HG02610 (cell line): ENCODE data around the gene VPS13D.
"Not testable (repeated sequence)": the region's sequence is repeated elsewhere in the genome, so short reads cannot be mapped to it uniquely, and the experiment has no call there.

ENCODE experiments used
- ATAC-seq: cut with Tn5 transposase; IDR thresholded peaks from one replicate; pipeline ENCODE4 v1.9.1; 2021; ENCODE audit warnings: mild to moderate bottlenecking, moderate library complexity; ENCODE audit not compliant: unreplicated experiment

VPS13D gene

DNA sequence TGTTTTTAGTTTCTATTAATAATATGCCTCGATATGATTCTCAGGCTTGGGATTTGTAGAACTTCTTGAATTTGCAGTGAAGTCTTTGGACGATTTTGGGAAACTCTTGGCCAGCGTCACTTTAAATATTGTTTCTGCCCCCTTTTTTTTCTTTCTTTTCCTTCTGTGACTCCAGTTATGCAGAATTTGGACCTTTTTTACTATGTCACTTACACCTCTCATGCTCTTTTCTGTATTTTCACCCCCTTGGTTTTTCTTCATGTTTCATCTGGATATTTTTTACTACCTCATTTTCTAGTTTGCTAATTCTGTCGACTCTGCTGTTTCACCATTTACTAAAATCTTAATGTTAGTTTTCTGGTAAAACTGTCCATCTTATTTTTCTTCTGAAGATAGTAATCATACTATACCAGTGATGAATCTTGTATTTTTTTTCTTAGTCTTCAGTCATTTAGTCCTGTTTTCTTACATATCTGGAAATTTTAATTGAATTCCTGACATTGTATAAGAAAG is 214.6 kb downstream of the VPS13D start:
- ATAC-seq: no peak

DNA sequence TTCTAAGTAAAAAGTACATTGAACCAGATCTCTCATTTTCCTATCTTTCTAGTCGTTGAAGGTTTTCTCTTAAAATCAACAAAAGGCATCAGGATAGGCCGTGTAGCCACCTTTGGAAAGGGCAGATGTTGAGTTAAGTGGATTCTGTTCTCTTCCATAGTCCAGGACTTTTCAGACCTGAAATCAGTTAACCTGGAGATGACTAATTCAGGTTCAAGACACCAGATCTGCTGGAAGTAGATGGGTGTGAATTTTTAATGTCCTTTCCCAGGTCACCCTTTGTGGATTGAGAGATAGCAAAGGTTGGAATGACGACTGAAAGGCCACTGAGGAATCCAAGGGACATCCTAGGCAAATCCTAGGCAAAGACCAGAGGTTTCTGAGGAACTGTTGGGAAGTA is 215.4 kb downstream of the VPS13D start:
- ATAC-seq: no peak

DNA sequence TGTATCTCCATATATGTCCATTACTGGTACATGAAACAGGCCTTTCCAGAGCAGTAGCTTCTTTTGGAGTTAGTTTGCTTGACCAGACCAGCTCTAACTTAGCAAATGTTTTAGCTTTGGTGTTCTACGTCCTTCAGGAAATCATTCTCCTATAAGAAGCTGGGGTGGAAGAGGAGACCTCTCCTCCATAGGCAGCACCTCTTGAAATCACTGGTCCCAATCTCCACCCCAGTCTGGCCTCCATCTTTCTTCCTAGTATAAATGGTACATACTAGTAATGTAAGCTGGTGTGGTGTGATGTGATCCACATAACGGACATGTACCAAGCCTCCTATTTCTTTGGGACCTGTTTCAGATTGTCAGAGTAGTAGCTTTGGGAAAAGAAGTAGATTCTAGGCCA is 216.8 kb downstream of the VPS13D start:
- no peak for ATAC-seq

DNA sequence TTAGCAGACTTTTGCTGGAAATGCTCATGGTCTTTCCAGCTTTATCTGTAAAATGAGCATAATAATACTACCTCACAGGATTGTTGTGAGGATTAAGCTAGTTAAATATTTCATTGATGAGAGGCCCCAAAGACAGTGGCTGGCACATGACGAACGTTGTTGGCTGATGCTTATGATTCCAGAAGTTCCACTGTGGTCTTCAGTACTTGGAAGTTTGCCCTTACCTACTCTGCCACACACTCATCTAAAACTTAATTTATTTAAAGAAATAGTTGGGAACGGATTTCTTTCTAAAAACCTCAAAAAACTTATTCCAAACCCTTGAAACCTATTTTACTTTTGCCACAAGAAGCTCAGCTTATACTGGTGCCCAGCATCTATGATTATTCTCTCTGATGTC is 217.5 kb downstream of the VPS13D start:
- ATAC-seq: no peak

DNA sequence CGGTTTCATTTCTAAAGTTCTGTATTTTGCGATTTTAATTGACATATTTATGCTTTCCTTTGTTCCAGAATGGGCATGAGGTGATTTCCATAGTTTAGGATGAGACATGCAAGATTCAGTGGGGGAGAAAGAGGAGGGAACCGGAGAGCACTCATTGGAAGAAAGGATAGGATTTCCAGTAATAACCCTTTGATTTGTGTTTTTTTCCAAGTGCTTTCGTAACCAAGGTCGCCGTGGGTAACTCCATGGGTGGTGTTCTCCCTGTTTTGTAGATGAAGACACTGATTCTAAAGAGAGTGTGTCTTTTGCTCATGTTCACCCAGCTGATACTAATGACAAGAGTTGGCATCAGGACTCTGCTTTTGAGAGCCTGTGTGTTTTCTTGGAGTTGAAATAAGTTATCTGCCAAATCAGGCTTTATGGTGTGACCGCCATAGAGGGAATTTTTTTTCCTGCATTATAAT is 218.1 kb downstream of the VPS13D start:
- no peak for ATAC-seq

DNA sequence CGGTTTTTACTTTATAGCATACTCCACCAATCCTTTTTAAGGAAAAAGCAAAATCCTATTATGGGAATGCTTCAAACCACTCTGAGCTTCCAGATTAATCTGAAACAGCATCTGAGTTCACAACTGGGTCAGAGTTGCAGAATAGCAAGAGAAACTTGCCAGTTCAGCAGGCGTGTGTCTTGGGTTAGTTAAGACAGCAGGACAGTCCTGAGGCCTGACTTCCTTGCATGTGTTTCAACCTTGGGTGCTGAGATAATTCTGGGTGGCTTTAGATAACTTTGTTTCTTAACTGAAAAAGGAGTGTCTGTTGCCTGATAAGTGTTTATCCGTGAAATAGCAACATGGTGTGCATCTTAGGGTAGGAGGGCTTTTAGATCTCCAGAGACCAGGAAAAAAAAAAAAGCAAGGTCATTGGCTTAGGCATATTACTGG is 218.9 kb downstream of the VPS13D start:
- no peak for ATAC-seq

DNA sequence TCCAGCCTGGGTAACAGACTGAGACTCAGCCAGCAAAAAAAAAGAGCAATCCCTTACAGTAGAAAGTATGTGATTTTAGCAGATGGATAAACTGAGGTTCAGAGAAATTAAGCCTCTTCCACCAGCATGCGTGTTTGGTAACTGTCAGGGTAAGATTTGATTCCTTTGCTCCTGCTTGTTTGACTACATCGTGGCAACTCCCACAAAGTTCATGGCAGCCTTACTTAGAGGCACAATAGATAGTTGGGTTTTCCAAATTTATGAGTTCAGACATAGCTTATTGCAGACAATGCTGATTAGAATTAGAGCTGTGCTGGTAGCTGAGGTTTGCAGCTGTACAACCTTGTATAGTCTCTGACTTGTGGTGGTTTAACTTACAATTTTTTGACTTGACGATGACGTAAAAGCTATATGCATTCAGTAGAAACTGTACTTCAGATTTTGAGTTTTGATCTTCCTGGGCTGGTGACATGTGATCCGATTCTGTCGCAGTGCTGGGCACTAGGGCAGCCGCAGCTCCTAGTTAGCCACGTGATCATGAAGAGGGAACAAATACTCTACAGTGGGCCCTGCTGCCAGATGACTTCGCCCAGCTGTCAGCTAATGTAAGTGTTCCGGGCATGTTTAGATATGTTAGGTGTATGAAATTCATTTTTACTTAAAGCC is 220.4 kb downstream of the VPS13D start:
- no peak for ATAC-seq

DNA sequence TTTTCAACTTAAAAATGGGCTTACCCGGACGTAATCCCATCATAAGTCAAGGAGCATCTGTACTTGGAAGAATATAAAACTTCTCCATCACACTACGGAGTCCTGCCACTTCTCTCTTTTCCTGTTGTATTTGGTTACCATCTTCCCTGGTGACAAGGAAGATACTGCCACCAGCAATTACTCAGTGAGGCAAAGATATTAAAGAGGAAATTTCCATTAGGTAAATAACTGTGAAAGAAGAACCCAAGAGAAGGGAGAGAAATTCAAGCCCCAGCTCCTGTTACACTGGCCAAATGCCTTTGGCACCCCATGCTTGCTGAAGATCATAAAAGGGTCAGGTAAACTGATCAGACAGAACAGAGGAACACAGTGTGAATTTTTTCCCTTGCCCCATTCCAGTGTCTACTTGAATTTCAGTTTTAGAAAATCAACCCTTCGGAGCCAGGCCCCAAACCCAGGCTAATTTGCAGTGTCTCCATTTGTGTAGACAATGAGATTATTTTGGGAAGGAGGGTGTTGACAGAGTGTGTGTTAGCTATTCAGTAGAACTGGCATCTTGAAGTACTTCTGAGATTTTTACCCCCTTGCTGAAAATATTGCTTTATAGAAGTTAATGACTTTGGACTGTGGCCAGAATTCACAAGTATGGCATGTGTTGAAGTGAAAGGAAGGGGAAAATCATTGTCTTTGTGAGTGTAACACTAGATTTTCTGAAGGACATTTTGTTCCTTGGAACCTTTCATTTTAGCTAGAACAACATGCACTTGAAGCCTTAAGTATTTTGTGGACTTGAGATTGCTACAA is 221.1 kb downstream of the VPS13D start:
- ATAC-seq: no peak

DNA sequence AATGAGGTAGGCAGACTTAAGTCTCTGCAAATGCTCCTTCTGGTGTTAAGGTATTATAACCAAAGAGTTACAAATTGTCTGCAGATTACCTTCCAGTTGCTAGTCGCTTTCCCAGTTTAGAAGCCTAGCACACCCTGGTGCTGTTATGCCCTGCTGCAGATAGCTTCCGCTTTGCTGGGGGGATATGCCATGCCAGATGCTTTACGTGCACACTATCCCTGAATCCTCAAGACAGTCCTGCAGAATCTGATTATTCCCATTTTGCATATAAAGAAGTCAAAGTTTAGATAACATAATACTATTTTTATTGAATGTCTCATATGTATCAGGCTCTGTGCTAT is 221.7 kb downstream of the VPS13D start:
- ATAC-seq: no peak

DNA sequence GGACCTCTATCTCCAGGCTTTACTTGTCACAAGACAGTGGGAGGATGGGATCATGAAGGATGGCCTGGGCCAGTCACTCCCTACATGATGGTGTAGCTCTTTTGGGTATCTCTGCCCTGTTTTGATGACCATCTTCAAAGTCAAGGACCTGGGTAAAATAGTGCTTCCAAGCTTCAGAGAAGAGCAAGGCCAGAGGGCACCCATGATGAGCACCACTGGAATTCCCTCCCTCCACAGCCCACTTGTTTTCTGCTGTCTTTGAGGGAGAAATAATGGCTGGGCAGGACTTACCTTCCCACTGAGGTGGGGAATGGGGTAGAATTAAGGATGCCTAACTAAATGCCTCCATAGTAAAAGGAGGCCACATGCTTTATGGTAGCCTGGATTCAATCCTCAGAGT is 222.4 kb downstream of the VPS13D start:
- ATAC-seq: no peak

DNA sequence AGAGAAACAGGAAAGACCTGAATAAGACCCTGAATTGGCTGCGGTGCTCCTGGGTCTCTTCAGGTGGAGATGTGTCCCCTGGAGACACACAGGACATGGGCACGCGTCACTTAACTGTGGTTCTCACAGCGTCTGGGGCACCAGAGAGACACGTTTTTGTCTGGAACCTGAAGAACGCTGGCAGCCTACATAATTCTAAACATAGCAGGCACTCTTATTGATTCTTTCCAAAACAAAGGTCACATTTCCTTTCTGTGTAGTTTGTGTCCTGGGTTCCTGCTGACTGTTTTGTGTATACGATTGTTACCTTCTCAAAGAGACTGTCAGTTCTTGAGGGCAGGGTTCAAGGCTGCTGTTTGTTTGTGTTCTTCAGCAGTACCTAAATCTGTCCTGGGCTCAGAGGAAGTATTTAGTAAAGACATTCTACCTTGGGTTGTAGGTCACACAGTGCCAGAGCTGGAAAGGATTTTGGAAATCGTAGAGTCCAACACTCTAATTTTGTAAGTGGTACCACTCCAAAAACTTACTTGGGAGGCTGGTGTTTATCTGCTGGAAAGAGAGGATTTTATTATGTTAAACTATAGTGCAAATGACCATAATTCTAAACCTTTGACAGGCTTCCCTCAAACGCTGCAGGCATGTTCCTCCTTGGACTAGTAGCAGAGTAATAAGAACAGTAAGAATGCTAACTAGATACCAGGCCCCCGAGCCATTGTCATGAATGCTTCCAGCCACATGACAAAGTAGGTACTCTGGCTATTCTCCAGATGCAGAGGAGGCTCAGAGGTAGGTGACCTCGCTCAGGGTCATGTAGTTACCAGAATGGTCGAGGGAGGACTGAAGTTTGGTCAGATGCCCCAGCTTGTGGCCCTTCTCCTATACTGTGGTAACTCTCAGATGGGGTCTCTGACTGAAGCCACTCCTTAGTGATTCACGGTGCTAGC is 223.8 kb downstream of the VPS13D start:
- ATAC-seq: no peak

DNA sequence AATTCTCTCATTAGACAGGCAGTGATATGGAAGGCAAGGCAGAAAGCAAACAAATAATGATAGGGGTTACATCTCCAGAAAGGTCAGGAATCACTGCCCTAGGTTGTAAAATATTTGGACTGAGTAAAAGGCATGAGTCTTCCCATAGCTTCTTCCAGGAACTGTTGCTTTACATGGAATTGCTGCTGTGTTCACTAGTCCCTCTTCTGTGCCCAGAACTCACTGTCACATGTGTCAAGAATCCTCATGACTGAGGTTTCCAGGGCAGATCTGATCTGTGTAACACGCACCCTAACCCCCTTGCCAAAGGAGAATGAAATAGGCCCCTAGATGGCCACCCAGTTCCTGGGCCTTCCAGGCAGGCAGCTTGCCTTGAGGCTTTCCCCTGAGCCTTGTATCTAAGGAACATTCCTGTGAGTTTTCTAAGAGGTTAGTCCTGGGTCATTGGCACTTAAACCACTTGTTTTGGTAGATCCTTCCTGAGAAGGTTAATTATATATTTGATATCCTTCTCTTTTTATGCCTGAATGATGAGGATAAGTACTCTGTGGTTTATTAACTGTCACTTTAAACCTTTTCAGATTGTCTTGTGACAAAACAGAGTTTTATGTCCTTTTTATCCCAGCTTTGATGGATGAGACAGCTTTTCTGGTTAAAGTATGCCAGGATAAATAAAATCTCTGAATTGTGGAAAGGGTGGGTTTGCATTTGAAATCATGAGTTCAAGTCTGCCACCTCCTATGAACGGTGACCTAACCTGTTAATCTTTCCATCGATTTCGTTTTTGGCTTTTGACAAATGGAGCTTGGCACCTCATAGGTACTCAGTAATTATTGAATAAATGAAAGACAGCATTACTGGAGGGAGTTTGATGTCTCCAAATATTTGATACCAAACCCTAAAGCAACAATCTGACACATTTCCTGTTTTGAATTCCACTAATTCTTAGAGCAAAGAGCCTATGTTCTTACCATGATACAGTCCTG is 224.9 kb downstream of the VPS13D start:
- no peak for ATAC-seq

DNA sequence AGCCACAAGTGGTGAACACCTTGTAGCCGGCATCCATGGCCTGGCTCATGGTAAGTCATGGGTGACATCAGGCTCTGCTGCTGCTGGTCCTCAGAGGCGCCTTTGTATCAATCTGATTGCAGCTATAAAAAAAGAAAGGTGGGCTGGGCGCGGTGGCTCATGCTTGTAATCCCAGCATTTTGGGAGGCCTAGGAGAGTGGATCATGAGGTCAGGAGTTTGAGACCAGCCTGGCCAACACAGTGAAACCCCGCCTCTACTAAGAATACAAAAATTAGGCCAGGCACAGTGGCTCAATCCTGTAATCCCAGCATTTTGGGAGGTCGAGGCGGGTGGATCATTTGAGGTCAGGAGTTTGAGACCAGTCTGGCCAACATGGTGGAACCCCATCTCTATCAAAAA is 226.3 kb downstream of the VPS13D start:
- not testable (repeated sequence) for ATAC-seq

DNA sequence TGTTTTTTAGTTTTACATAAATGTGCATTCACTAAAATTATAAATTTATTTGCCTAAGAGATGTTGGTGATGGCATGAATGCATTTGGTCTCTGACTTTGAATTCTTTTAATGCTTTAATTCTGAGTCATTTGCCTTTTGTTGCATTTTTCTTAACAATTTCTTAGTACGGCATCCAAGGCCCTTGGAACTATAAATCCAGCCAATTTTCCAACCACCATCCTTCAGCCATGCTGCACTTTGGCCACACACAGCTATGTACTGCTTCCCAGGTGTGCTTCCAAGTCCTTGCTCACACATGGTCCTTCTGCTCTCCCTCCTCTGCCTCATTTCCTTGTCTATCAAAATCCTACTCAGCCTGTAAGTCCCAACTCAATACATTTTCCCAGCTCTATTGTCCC is 227.1 kb downstream of the VPS13D start:
- ATAC-seq: no peak

DNA sequence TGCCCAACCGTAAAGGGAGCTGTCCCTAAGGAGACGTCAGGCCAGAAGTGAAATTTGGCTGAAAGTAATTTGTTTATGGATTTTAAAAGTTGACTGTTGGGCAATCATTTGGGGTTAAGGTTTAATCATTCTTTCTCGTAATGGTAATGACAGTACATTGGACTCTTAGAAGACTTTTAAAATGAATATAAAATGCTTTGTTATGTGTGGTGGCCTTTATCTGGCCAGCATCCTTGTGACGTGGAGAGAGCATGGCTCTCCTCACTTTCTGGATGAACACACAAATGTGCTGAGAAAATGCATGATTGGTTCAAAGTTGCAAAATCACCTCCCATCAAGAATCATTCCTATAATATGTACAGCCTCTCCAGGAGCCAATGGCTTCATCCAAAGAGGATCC is 227.9 kb downstream of the VPS13D start:
- no peak for ATAC-seq

DNA sequence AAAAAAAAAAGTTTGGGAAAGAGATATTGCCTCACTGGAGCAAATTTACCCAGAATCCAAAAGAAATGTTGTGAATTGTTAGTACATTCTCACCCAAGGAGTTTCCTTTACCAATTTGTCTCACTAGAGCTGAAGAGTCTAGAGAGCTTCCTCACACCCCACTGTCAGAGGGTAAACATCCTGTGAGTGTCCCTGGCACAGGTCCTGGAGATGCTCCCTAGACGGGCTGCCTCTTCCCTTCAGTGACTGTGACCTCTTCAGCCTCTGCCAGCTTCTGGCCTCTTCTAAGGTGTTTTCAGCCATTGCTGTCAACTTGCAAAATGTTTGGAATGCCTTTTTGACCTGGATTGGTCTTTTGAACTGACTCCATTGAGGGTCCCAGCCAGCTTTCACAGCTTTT is 228.7 kb downstream of the VPS13D start:
- ATAC-seq: no peak

DNA sequence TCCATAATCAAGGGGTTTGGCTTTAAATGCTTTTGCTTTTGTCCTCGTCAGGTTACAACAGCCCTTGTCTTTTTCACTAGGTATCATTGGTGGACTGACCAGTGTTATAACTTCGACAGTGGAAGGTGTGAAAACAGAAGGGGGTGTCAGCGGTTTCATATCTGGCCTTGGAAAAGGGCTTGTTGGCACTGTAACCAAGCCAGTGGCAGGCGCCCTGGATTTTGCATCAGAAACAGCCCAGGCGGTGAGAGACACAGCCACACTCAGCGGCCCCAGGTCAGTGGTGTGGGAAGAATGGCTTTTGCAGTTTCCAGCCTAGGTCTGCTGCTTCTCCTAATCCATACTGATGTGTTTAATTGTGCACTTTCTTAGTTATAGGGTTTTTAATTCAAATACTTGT is 230.3 kb downstream of the VPS13D start:
- no peak for ATAC-seq

DNA sequence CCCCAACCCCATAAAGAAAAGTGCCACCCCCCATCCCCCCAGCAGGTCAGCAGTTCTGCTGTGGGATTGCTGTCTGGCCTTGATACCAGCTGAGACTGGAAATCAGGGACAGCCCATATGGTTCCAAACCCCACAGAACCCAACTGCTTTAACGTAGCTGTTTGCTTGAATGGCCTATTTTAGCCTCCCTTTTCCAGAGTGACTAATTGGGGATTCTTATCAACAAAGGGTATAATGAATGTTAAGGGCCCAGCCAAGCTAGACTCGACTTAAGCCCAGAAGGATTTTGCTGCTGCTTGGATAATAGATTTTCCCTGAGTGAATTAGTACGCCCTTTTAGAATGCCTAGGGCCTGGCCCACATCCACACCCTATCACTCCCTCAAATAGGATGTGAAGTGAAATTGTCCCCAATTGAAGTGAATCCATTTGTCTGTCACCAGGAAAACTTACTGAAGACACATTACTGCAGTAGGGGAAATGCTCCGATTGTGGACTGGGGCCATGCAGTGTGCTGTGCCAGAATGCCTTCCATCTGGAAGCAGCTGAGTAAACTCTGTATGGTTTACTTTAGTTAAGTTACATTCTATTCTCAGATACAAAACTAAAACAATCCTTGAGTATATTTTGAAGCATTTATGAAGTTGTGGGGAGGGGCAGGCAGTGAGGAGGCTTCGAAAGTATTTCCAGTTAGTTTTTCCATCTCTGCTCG is 231.2 kb downstream of the VPS13D start:
- no peak for ATAC-seq

DNA sequence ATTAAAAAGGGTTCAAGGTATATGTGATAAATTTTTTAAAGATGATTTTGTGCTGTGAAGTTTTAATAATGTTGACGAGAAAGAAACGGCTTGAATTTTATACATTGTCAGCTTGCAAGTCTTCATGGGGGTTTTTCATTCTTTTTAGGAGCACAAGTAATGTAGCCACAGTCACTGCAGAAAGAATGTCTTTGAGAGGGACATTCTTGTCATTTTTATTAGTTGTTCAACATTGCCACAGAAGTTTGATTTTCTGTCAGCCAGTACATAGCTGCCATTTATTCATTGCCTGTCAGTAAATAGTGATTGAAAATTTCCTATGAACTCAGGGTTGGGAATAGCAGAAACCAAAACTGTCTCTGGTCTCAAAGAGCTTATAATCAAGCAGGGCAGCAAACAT is 231.9 kb downstream of the VPS13D start:
- no peak for ATAC-seq
